MCF 10A (cell line): ENCODE results near the gene POMGNT2. TPM values are rescaled to one million over a fixed set of nuclear protein-coding genes. Genes with fewer than 3 reads are reported as not detected.

Source experiments
- BruUV-seq: library from RNA; stranded (reverse); fragments of 400-500 nt; replicated peaks from 2 replicates; lab custom pipeline; 2021; lab: Mats Ljungman, UMichigan
- CTCF ChIA-PET: fragments of 300-600 bp; sonication (Branson Sonifier 250); formaldehyde crosslinking; extraction: SDS; loops from one replicate; lab custom pipeline; 2021; ENCODE audit warnings: antibody characterized with exemption, inconsistent platforms; lab: Yijun Ruan, JAX
- POLR2A ChIA-PET: fragments of 300-600, 350-650 bp; sonication (Branson Sonifier 250); formaldehyde crosslinking; extraction: SDS; loops from one replicate; lab custom pipeline; 2020; ENCODE audit warnings: antibody characterized with exemption, inconsistent platforms; lab: Yijun Ruan, JAX
- DNase-seq: peaks from one replicate; pipeline ENCODE4 v3.0.0-alpha.2; 2018; ENCODE audit not compliant: unreplicated experiment
- H3K27ac Mint-ChIP-seq: one replicate; pipeline ENCODE4 v1.8.0; 2022; ENCODE audit warnings: mild to moderate bottlenecking, low read depth, mixed read lengths; ENCODE audit not compliant: unreplicated experiment
- H3K27me3 Mint-ChIP-seq: one replicate; pipeline ENCODE4 v1.8.0; 2022; ENCODE audit warnings: mixed read lengths; ENCODE audit not compliant: insufficient read depth, unreplicated experiment
- H3K36me3 Mint-ChIP-seq: one replicate; pipeline ENCODE4 v1.8.0; 2022; ENCODE audit warnings: mild to moderate bottlenecking, moderate library complexity, mixed read lengths; ENCODE audit not compliant: insufficient read depth, unreplicated experiment
- H3K4me1 Mint-ChIP-seq: one replicate; pipeline ENCODE4 v1.8.0; 2022; ENCODE audit warnings: mixed read lengths; ENCODE audit not compliant: insufficient read depth, unreplicated experiment
- H3K4me3 Mint-ChIP-seq: one replicate; pipeline ENCODE4 v1.8.0; 2022; ENCODE audit warnings: mild to moderate bottlenecking, moderate library complexity, mixed read lengths; ENCODE audit not compliant: unreplicated experiment
- H3K9me3 Mint-ChIP-seq: one replicate; pipeline ENCODE4 v1.8.0; 2022; ENCODE audit warnings: mixed read lengths; ENCODE audit not compliant: unreplicated experiment
- intact Hi-C: fragments of 100-400 bp; cut with micrococcal nuclease; formaldehyde crosslinking; loops from 2 replicates; pipeline ENCODE4 v1.14.1; 2022
- total RNA-seq: library from RNA; stranded (reverse); gene quantifications from 2 replicates; pipeline ENCODE4 v1.2.3, GENCODE V29; 2022
- TF ChIP-seq, protein P1 (sequence below): fragments of 200-600 bp; IDR thresholded peaks from one replicate; pipeline ENCODE4 v1.8.0; 2022; ENCODE audit warnings: antibody characterized with exemption, mild to moderate bottlenecking; ENCODE audit not compliant: unreplicated experiment

Gene POMGNT2
- total RNA-seq, 1 experiment from 2014 or later: 6.2 TPM

DNA sequence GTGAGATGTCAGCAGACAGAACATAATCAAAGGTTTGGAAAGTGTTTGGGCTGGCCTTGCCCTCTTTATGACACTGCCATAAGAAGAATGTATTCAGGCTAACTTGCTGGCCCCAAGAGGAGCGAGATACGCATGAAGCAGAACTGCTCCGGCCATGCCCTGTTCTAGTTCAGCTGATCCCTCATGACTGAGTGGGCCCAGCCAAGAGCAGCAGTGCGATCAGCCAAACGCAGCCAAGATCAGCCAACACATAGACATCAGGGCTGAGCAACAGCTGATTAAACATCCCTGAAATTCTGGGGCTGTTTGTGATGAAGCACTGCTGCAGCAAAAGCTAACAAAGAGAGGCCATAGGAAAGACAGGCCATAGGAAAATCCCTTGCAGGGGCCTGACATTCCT, 24.1 kb downstream of the POMGNT2 start:
- CTCF ChIA-PET: no interaction called here
- Mint-ChIP-seq H3K27me3 (no peaks in the 10 kb centered on the region), H3K36me3 (peaks cover 9% of the 10 kb centered on the region), H3K27ac (no peak overlapping the region), H3K9me3 (no peaks in the 10 kb centered on the region), H3K4me3 (no peak overlapping the region), H3K4me1 (peaks cover 3% of the 10 kb centered on the region)
- no peak for DNase-seq
- intact Hi-C loops: no loop called here
- TF ChIP-seq, protein P1, sequence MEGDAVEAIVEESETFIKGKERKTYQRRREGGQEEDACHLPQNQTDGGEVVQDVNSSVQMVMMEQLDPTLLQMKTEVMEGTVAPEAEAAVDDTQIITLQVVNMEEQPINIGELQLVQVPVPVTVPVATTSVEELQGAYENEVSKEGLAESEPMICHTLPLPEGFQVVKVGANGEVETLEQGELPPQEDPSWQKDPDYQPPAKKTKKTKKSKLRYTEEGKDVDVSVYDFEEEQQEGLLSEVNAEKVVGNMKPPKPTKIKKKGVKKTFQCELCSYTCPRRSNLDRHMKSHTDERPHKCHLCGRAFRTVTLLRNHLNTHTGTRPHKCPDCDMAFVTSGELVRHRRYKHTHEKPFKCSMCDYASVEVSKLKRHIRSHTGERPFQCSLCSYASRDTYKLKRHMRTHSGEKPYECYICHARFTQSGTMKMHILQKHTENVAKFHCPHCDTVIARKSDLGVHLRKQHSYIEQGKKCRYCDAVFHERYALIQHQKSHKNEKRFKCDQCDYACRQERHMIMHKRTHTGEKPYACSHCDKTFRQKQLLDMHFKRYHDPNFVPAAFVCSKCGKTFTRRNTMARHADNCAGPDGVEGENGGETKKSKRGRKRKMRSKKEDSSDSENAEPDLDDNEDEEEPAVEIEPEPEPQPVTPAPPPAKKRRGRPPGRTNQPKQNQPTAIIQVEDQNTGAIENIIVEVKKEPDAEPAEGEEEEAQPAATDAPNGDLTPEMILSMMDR: no peak
- BruUV-seq: no TSS peak
- POLR2A ChIA-PET: no interaction called here

DNA sequence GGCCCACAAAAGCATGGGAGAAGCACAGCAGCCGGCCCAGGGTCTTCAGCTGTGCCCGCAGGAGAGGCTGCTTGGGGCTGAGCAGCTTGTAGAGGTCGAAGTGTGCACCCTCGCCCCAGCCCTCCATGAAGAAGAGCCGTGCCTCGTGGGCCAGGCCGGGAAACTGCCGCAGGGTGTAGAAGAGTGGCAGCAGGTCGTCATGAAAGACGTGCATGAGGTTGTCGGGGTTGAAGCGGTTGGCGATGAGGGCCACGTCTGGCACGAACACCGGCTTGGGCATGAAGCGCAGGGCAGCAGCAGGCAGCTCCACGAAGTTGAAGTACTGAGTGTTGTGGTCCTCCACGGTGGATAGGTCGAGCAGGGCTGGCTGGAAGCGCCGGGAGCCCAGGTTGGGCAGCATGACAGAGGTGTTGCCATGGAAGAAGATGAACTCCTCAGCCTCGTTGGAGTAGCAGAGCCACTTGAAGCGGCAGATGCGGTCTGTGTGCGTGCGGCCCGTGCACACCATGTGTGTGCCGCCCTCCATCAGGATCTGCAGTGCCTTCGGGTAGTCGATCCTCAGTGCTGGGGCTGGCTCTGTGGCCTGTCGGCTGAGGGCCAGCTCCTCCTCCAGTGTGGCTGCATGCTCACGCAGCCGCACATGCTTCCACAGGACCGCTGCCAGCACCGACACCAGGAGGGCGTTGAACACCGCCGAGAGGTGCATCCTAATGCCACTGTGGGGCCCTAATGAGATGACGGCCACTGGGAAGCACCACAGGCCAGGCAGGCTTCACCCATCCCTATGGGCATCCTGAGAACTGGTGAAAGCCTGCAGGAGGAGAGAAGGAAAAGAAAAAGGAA, 24.9 kb downstream of the POMGNT2 start:
- CTCF ChIA-PET: interaction anchor here (0.7 kb wide), 1 partner anchor 681 kb away, joined by 3 read pairs; no protein-coding TSS in a partner anchor
- no TSS peak for BruUV-seq
- H3K4me1 Mint-ChIP-seq: peaks cover 7% of the 10 kb centered on the region
- peaks cover 9% of the 10 kb centered on the region for H3K36me3 Mint-ChIP-seq
- POLR2A ChIA-PET: no interaction called here
- H3K27ac Mint-ChIP-seq: no peak overlapping the region
- no peak for DNase-seq
- intact Hi-C loops: no loop called here
- H3K27me3 Mint-ChIP-seq: no peaks in the 10 kb centered on the region
- TF ChIP-seq, protein P1: no peak
- H3K4me3 Mint-ChIP-seq: no peak overlapping the region
- H3K9me3 Mint-ChIP-seq: no peaks in the 10 kb centered on the region

DNA sequence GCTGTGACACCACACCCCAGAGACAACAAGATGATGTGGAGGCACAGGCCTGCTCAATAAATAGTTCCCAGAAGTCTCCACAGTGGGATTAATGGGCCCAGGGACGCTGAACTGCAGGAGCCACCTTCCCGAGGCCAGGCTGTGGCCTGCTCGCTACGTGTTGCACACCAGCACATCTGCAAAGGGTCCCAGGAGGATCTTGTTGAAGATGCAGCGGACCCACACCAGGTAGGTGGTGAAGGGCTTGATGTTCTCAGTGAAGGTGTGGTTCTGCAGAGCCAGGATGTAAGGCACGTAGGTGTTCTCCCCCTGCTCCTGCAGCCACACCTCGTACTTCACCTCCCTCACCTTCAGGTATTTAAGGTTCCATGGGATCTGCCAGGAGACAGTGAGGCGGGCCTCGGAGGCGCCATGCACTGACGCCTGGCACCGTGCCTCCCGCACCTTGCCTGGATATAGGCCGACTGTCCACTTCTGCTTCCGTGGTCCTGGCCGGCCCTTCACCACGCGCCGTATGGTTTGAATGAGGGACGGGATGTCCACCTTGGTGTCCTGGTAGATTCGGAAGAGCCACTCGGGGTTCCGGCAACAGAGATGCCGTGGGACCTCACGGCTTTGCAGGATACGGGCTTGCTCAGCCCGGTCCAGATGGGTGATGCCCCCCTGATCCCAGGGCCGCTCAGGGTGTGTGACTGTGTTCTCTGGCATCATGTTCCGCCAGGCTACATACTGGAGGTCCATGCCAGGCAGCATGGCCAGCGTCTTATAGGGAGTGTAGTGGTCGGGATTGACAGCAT, 26.1 kb downstream of the POMGNT2 start:
- H3K27me3 Mint-ChIP-seq: no peaks in the 10 kb centered on the region
- BruUV-seq: no TSS peak
- H3K36me3 Mint-ChIP-seq: peaks cover 9% of the 10 kb centered on the region
- DNase-seq: no peak
- ChIA-PET POLR2A (interaction anchor here (0.6 kb wide), 1 partner anchor 114 kb away, joined by 3 read pairs; no protein-coding TSS in a partner anchor), CTCF (interaction anchor here (0.7 kb wide), 1 partner anchor 682 kb away, joined by 3 read pairs; no protein-coding TSS in a partner anchor)
- H3K27ac Mint-ChIP-seq: no peak overlapping the region
- no peaks in the 10 kb centered on the region for H3K9me3 Mint-ChIP-seq
- peaks cover 7% of the 10 kb centered on the region for H3K4me1 Mint-ChIP-seq
- no peak overlapping the region for H3K4me3 Mint-ChIP-seq
- TF ChIP-seq, protein P1: no peak
- intact Hi-C loops: no loop called here

DNA sequence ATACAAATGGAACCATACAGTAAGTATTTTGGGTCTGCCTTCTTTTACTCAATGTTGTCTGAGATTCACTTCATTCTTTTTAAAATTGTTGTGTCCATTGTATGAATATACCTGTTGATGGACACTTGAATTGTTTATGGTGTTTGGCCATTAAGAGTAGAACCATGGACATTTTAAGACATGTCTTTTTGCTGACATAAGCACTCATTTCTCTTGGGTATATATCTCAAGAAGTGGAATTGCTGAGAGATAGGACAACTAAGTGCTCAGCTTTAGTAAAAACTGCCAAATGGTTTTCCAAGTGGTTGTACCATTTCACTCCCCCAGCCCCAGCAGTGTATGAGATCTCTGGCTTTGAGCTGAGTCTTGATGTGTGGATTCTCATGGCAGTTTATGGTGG, 28.2 kb downstream of the POMGNT2 start:
- Mint-ChIP-seq H3K27me3 (no peaks in the 10 kb centered on the region), H3K4me3 (no peak overlapping the region), H3K9me3 (no peaks in the 10 kb centered on the region), H3K36me3 (peaks cover 9% of the 10 kb centered on the region), H3K27ac (no peak overlapping the region), H3K4me1 (peaks cover 7% of the 10 kb centered on the region)
- CTCF ChIA-PET: interaction anchor here (0.6 kb wide), 2 partner anchors 117 to 881 kb away, joined by 3 to 5 read pairs; no protein-coding TSS in a partner anchor
- no TSS peak for BruUV-seq
- TF ChIP-seq, protein P1: no peak
- POLR2A ChIA-PET: no interaction called here
- no peak for DNase-seq
- intact Hi-C loops: no loop called here
